Activated CD8-positive, alpha-beta memory T cell treated with anti-CD3 and anti-CD28 coated beads, Interleukin-2, amount 50 U/mL, for 48 hours (primary cell): Measurements from ENCODE around the gene LRRC40.
A peak's percentile ranks its signal among the peaks of the same experiment; 100 is the strongest.
"Not testable (repeated sequence)": the region's sequence is repeated elsewhere in the genome, so short reads cannot be mapped to it uniquely, and the experiment has no call there.

Source experiments
- DNase-seq: peaks from one replicate; pipeline ENCODE4 v3.0.0-alpha.2; 2020

Gene LRRC40

DNA sequence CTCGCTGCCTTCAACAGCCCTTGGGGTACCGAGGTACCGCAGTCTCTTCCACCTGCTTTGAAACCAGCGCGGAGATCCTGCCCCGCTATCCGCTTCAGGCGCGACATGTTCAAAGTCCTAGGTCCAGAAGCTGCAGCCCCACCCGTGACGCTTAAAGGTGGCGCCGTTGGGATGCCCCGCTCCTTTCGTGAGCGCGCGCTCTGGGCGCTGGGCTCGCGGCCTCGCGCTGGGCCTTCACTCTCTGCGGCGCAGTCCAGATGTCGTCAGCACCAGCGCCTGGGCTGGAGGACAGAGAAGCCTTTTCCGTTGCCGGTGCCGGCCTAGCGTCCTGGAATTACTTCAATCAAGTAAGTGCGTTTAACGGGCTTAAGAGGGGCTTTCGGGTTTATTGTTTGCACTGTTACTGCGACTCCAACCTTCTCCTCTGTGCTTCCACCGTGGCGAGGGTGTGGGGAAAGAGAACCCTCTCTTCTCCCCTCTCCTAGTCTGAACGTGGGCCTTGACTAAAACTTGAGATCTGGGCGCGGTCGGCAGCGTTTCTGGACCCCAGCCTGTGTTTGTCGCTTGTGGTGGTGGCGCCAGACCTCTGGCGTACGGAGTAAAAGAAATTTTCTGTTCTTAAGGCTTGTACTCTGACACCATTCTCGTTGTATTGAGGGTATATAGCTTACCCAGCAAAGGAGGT lies at the start of gene LRRC40:
Gene LRRC40 (minus strand): TSS at position 146 of the 685 bp plus-strand sequence. CDS start 39 bp downstream, at position 107.
- peak; percentile 98 for DNase-seq

DNA sequence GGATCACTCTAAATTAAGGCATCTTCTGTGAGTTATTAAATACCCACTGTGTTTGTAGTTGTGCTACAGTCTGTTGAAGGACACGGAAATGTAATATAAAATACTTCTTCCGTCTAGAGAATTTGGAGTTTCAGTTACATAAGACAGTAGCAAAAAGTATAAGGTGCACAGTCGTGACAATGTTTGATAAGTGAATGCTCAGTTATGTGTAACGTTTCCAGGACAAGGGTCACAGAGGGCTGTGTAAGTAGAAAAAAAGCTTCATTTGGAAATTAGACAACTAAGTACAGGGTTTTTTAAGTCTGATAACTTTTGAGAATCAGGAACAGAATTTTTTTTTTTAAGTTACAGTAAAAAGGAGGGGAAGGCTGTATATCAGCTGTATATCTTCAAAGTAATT lies 43.4 kb upstream of the LRRC40 start:
- no peak for DNase-seq

GRCh38 chr1:70247768-70248167 lies 42.4 kb upstream of the LRRC40 start:
- DNase-seq: no peak

GRCh38 chr1:70247122-70247521 lies 41.7 kb upstream of the LRRC40 start:
- DNase-seq: no peak

DNA sequence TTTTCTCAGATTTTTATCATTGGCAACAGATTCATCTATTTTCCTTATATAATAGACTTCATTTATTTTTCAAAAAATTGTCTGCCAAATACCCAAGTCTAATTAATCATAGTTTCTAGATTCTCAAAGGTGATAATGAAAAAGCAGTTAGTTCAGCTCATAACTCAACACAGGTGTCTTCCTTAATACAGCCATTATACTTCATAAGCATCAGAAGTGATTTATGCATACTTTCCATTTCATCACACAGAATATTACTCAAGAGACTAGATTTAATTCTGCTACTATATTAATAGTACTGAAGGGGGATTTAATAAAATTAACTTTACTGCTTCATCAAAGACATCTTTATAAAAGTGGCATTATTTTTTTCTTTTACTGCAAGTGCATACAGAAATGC lies 34.6 kb upstream of the LRRC40 start:
- DNase-seq: no peak

DNA sequence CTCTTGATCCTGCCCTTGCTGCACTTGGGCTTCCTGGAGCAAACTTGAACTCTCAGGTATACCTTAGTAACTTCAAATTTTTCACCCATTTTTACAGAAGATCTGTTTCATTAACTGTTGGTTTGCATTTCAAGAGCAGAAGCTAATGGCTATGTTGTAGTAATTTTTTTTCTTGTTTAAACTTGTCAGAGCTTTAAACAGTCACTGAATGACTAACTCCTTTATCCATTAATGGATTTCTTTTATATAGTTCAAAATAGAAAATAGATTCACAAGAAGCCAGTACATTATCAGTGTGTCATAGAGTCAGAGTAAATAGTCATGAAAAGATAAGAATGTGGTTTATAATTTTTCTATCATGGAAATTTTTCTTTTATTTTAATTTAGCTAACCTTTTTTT lies 29.4 kb upstream of the LRRC40 start:
- no peak for DNase-seq

DNA sequence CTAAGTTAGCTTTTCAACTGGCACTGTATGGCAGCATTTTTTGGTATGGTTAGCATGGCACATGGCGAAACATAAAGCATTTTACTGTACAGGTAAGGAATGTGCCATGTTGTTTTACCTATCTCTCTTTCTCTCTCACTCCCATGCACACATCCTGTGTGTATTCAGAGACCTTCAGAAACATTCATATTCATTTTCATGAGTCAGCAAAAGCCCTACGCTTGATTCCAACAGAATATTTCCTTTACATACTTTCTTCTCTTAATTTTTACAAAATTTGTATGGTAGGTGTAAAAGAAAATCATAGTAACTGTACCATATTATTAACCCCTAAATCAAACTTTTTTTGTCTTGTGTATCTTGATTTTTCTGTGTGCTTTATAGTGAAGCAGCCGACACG lies 26.1 kb upstream of the LRRC40 start:
- no peak for DNase-seq

- no peak for DNase-seq
Observed at GRCh38 chr1:70228670-70229069, 23.3 kb upstream of the LRRC40 start.

GRCh38 chr1:70227439-70227838 lies 22.1 kb upstream of the LRRC40 start:
- DNase-seq: no peak

GRCh38 chr1:70224954-70225353 lies 19.6 kb upstream of the LRRC40 start:
- no peak for DNase-seq

- no peak for DNase-seq
Observed at GRCh38 chr1:70222716-70223235, 17.4 kb upstream of the LRRC40 start.

DNA sequence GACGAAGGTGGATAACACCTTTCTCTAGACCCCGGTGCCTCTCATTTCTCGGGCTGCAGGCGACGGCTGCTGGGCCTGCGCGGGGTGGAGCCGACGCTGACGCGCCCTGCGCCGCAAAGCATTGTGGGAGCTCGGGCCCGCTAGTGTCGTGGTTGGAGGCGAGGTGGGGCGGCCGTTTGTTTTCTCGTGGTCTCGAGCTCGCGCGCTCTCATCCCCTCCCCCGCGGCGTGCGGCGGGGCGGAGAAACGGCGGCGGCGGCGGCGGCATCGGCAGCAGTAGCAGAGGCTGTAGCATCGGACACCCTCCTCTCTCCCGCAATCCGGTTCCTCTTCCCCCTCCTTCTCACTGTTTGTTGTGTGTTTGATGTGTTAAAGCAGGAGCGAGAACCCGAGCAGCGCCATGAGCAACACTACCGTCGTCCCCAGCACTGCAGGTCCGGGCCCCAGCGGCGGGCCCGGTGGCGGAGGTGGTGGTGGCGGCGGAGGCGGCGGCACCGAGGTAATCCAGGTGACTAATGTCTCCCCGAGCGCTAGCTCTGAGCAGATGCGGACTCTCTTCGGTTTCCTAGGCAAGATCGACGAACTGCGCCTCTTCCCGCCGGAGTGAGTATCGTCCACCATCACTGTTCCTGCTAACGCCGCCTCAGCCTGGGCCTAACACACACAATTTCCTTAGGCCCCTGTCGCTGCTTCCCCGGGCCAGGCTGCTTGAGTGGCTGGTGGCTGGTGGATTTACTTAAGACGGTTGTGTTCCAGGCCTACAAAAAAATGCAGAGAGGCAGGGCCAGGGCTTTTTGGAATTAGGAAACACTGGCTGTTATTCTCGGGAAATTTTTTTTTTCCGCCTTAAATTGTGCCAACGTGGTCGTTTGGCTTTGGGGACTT lies 16.1 kb upstream of the LRRC40 start, which contains the start of gene SRSF11:
Gene SRSF11 (plus strand): TSS at position 143 of the 884 bp plus-strand sequence. CDS start 257 bp downstream, at position 400.
- peak; percentile 99 for DNase-seq

DNA sequence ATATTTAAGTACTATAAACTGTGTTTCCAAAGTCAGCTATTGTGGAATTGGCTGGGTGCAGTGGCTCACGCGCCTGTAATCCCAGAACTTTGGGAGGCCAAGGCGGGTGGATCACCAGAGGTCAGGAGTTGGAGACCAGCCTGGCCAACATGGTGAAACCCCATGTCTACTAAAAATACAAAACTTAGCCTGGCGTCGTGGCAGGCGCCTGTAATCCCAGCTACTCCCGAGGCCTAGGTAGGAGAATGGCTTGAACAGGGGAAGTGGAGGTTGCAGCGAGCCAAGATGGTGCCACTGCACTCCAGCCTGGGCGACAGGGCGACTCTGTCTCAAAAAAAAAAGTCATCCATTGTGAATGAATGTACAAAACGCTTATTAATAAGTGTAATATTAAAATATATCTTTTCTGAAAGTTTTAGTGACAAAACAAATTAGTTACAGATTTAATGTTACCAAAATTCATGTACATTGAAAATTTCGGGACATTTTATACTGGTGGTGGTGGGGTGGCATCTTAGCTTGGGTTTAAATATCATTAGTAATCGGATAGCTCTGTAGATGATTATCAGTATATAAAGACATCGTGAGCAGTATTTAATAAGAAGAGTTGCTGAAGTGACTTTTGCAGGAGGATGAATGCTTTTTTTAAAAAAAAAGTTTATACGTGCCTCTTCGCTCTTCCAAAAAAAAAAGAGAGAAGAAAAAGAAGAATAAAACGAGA lies 15.3 kb upstream of the LRRC40 start:
- no peak for DNase-seq

DNA sequence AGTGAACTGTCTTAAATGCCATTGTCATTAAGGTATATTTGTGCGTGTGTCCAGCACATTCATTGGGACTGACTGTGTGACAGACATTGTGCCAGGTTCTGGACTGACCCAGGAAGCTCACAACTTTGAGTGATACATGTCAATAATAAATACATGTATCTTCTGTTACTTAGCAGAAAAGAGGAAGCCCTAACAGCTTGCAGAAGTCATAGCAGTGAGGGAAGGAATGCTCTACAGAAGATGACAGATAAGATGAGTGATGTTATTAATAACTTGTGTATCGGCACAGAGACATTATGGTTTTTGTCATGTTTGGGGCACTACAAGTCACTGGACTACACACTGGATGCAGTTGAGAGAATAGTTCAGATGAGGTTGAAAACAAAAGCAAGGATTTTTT lies 14.6 kb upstream of the LRRC40 start:
- DNase-seq: no peak

GRCh38 chr1:70211541-70211940 lies 6.2 kb upstream of the LRRC40 start:
- no peak for DNase-seq

DNA sequence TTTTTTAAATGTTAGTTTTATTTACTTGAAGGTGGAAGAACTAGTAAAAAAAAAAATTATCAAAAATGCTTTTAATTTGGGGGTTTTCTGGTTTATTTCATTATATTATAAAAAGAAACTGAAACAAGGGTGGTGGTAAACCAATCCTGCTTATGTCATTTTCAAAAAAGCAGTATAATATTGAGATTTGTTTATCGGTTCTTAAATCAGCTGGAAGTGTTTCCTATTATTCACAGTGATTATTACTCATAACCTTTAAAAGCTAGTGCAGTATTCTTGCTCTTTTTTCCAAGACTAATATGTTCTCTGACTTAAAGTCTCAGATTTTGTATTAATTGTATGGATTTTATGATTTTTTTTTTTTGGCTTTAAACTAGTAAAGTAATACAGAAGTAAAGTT lies 5.4 kb upstream of the LRRC40 start:
- no peak for DNase-seq

- no peak for DNase-seq
Observed at GRCh38 chr1:70208292-70208691, 2.9 kb upstream of the LRRC40 start.

GRCh38 chr1:70207492-70207891 lies 2.1 kb upstream of the LRRC40 start:
- no peak for DNase-seq

DNA sequence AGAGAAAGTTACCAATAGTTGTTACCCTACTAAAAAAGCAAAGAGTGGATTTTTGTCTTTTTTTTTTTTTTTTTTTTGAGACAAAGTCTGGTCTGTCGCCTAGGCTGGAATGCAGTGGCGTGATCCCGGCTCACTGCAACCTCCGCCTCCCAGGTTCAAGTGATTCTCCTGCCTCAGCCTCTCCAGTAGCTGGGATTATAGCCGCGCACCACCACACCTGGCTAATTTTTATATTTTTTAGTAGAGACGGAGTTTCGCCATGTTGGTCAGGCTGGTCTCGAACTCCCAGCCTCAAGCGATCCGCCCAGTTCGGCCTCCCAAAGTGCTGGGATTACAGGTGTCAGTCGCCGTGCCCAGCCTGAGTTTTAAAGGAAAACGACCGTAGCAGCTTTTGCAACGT lies 1.5 kb upstream of the LRRC40 start:
- not testable (repeated sequence) for DNase-seq

GRCh38 chr1:70205071-70205433 lies 327 bp downstream of the LRRC40 start:
- no peak for DNase-seq

DNA sequence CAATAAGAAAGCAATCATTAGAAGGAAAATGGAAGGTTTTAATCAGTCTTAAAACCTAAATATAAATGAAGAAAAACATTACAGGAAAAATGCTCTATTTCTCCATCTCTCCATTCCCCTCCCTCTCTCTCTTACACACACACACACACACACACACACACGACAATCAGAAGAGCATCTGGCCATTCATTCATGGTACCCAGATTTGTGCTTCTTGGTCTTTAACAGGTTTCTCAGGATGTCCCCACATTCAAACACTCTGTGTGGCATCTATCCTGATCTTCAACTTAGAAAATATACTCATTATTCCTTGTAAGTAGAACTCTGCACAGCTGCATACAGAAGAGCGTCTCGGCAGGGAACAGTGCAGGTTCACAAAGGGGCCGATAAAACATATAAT lies 779 bp downstream of the LRRC40 start:
- no peak for DNase-seq

DNA sequence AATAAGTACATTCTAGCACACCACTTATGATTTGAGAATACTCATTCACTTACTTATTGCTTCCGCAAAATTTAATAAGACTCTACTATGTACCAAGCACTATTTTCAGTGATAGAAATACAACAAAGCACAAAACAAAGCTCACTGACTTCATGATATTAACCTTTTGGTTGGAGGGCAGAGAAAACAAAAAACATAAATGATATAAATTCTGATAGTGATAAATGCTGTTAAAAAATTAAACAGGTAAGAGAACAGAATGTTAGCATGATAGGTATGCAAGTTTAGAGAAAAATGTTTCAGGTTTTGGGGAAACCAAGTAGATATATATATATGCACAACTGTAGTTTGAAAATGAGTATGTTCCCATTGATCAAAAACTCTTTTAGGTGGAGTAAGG lies 1.2 kb downstream of the LRRC40 start:
- DNase-seq: no peak

- no peak for DNase-seq
Observed at GRCh38 chr1:70202173-70202758, 3.1 kb downstream of the LRRC40 start.
